PC-3 (cell line): Measurements from ENCODE around the gene CNDP1. TPM values are rescaled to one million over a fixed set of nuclear protein-coding genes. Genes with fewer than 3 reads are reported as not detected.

Experiments
- ATAC-seq: fragments of 200-7000 bp; cut with Tn5 transposase; 2 replicates; pipeline ENCODE4 v1.9.1; 2020; ENCODE audit warnings: mild to moderate bottlenecking, moderate library complexity
- BruUV-seq: library from RNA; stranded (reverse); fragments of 400-500 nt; replicated peaks from 2 replicates; lab custom pipeline; 2021; lab: Mats Ljungman, UMichigan
- CTCF ChIA-PET: fragments of 300-600 bp; sonication (Branson Sonifier 250); formaldehyde crosslinking; loops from one replicate; lab custom pipeline; 2022; ENCODE audit warnings: antibody characterized with exemption; lab: Charles Lee
- POLR2A ChIA-PET: fragments of 300-600 bp; sonication (Branson Sonifier 250); formaldehyde crosslinking; loops from one replicate; lab custom pipeline; 2022; ENCODE audit warnings: antibody characterized with exemption; ENCODE audit not compliant: unreplicated experiment; lab: Charles Lee
- DNase-seq: peaks from one replicate; pipeline ENCODE4 v3.0.0-alpha.2; 2015
- H2AFZ ChIP-seq: fragments of 300-600 bp; sonication (generic); 2 replicates; pipeline ENCODE4 v1.6.0; 2016; ENCODE audit warnings: antibody characterized with exemption, low read length
- H3F3A ChIP-seq: fragments of 300-600 bp; sonication (generic); one replicate; pipeline ENCODE4 v1.6.0; 2017; ENCODE audit warnings: antibody characterized with exemption, low read length, control low read depth, mild to moderate bottlenecking; ENCODE audit not compliant: unreplicated experiment
- H3K27ac ChIP-seq: fragments of 300-600 bp; sonication (generic); 2 replicates; pipeline ENCODE4 v1.5.1; 2016; ENCODE audit warnings: mild to moderate bottlenecking, low read length
- H3K27me3 ChIP-seq: fragments of 300-600 bp; sonication (generic); 2 replicates; pipeline ENCODE4 v1.6.1; 2016; ENCODE audit warnings: low read length, mixed read lengths
- H3K36me3 ChIP-seq: fragments of 300-600 bp; sonication (generic); 2 replicates; pipeline ENCODE4 v1.6.1; 2016; ENCODE audit warnings: low read depth, mixed run types, low read length, mixed read lengths
- H3K4me1 ChIP-seq: fragments of 300-600 bp; sonication (generic); 2 replicates; pipeline ENCODE4 v1.5.1; 2016; ENCODE audit warnings: low read length; ENCODE audit not compliant: insufficient read depth
- H3K4me2 ChIP-seq: fragments of 300-600 bp; sonication (generic); 2 replicates; pipeline ENCODE4 v1.6.0; 2016; ENCODE audit warnings: low read length
- H3K4me3 ChIP-seq: fragments of 300-600 bp; sonication (generic); 2 replicates; pipeline ENCODE4 v1.5.1; 2016; ENCODE audit warnings: mild to moderate bottlenecking, low read length, mixed read lengths
- H3K79me2 ChIP-seq: fragments of 300-600 bp; sonication (generic); 2 replicates; pipeline ENCODE4 v1.6.1; 2017; ENCODE audit warnings: low read length, mixed read lengths
- H3K9ac ChIP-seq: fragments of 300-600 bp; sonication (generic); 2 replicates; pipeline ENCODE4 v1.6.0; 2016; ENCODE audit warnings: mild to moderate bottlenecking, low read length
- H3K9me2 ChIP-seq: fragments of 300-600 bp; sonication (generic); replicated peaks from 2 replicates; pipeline ENCODE4 v1.6.1; 2016; ENCODE audit warnings: mixed run types, low read length, mixed read lengths
- H3K9me3 ChIP-seq: fragments of 300-600 bp; sonication (generic); 2 replicates; pipeline ENCODE4 v1.6.1; 2016; ENCODE audit warnings: low read length, mixed read lengths
- H4K20me1 ChIP-seq: fragments of 300-600 bp; sonication (generic); 2 replicates; pipeline ENCODE4 v1.6.1; 2016; ENCODE audit warnings: low read length, mixed read lengths
- EZH2 ChIP-seq: fragments of 300-600 bp; sonication (generic); IDR thresholded peaks from one replicate; pipeline ENCODE4 v1.6.1; 2017; ENCODE audit warnings: antibody characterized with exemption, mild to moderate bottlenecking, low read length; ENCODE audit not compliant: unreplicated experiment
- EZH2phosphoT487 ChIP-seq: fragments of 300-600 bp; sonication (generic); IDR thresholded peaks from 2 replicates; pipeline ENCODE4 v1.6.1; 2018; ENCODE audit warnings: mild to moderate bottlenecking, antibody characterized with exemption, low read length, borderline replicate concordance
- intact Hi-C: fragments of 100-400 bp; cut with micrococcal nuclease; formaldehyde crosslinking; loops from 2 replicates; pipeline ENCODE4 v1.9.0; 2023
- total RNA-seq: library from RNA; depleted of rRNA; stranded (reverse); fragments of >200 nt; gene quantifications from 2 replicates; pipeline ENCODE4 v1.2.3, GENCODE V29; 2014
- TF ChIP-seq, protein P1 (sequence below): fragments of 300-600 bp; sonication (generic); conservative IDR thresholded peaks from 2 replicates; pipeline ENCODE4 v1.5.1; 2017; ENCODE audit warnings: antibody characterized with exemption, low read depth, mild to moderate bottlenecking, low read length

The CNDP1 gene
- total RNA-seq, 1 experiment from 2014 or later: not detected

- ChIA-PET CTCF (no interaction called here), POLR2A (no interaction called here)
- Histone ChIP-seq H3K27ac (no peak overlapping the region), H3K4me3 (no peak overlapping the region), H4K20me1 (no peaks in the 10 kb centered on the region), H3K4me1 (no peaks in the 10 kb centered on the region), H3K4me2 (no peak overlapping the region), H3K27me3 (peaks cover 15% of the 10 kb centered on the region), H3F3A (no peaks in the 10 kb centered on the region), H3K79me2 (no peaks in the 10 kb centered on the region), H3K36me3 (no peaks in the 10 kb centered on the region), H2AFZ (no peak overlapping the region), H3K9ac (no peak overlapping the region), H3K9me3 (no peaks in the 10 kb centered on the region), H3K9me2 (no peaks in the 10 kb centered on the region)
- ATAC-seq (no peak), DNase-seq (no peak)
- intact Hi-C loops: no loop called here
- TF ChIP-seq EZH2 (no peak), EZH2phosphoT487 (no peak)
- TF ChIP-seq, protein P1, sequence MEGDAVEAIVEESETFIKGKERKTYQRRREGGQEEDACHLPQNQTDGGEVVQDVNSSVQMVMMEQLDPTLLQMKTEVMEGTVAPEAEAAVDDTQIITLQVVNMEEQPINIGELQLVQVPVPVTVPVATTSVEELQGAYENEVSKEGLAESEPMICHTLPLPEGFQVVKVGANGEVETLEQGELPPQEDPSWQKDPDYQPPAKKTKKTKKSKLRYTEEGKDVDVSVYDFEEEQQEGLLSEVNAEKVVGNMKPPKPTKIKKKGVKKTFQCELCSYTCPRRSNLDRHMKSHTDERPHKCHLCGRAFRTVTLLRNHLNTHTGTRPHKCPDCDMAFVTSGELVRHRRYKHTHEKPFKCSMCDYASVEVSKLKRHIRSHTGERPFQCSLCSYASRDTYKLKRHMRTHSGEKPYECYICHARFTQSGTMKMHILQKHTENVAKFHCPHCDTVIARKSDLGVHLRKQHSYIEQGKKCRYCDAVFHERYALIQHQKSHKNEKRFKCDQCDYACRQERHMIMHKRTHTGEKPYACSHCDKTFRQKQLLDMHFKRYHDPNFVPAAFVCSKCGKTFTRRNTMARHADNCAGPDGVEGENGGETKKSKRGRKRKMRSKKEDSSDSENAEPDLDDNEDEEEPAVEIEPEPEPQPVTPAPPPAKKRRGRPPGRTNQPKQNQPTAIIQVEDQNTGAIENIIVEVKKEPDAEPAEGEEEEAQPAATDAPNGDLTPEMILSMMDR: no peak
- no TSS peak for BruUV-seq
Observed at GRCh38 chr18:74488354-74488753, 45.9 kb upstream of the CNDP1 start.

DNA sequence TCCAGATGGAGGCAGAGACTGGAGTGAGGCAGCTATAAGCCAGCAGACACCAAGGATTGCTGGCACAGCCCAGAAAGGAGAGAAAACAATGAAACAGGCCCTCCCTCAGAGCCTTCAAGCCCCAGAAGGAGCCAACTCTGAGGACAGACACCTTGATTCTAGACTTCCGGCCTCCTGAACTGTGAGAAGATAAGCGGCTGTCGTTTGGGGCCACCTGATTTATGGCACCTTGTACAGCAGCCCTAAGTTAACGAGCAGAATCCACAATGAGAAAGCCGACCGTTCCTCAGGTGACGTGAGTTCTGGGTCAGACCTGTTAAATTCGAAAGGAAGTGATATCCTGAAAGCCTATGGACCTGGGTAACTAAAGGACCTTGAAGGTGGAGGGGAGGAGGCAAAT, 45.4 kb upstream of the CNDP1 start:
- no peaks in the 10 kb centered on the region for H4K20me1 ChIP-seq
- H3K27ac ChIP-seq: no peak overlapping the region
- ATAC-seq: no peak
- DNase-seq: no peak
- intact Hi-C loops: no loop called here
- no peak for TF ChIP-seq EZH2
- no peak for TF ChIP-seq EZH2phosphoT487
- TF ChIP-seq, protein P1: no peak
- H3F3A ChIP-seq: no peaks in the 10 kb centered on the region
- peaks cover 15% of the 10 kb centered on the region for H3K27me3 ChIP-seq
- H3K4me1 ChIP-seq: no peaks in the 10 kb centered on the region
- no peak overlapping the region for H2AFZ ChIP-seq
- BruUV-seq: no TSS peak
- no peak overlapping the region for H3K9ac ChIP-seq
- ChIA-PET CTCF (no interaction called here), POLR2A (no interaction called here)
- H3K4me3 ChIP-seq: no peak overlapping the region
- H3K9me3 ChIP-seq: no peaks in the 10 kb centered on the region
- H3K79me2 ChIP-seq: no peaks in the 10 kb centered on the region
- no peak overlapping the region for H3K4me2 ChIP-seq
- H3K9me2 ChIP-seq: no peaks in the 10 kb centered on the region
- H3K36me3 ChIP-seq: no peaks in the 10 kb centered on the region

GRCh38 chr18:74489676-74490075, 44.6 kb upstream of the CNDP1 start:
- H3K4me1 ChIP-seq: no peaks in the 10 kb centered on the region
- no peaks in the 10 kb centered on the region for H3K36me3 ChIP-seq
- intact Hi-C loops: loop anchor here (10.0 kb wide), 1 partner anchor 55 kb away; no protein-coding TSS in a partner anchor
- no peak overlapping the region for H2AFZ ChIP-seq
- no peaks in the 10 kb centered on the region for H4K20me1 ChIP-seq
- H3K9me3 ChIP-seq: no peaks in the 10 kb centered on the region
- POLR2A ChIA-PET: interaction anchor here (0.7 kb wide), 1 partner anchor 33 kb away, joined by 4 read pairs; no protein-coding TSS in a partner anchor
- no peaks in the 10 kb centered on the region for H3F3A ChIP-seq
- no peak overlapping the region for H3K4me3 ChIP-seq
- no peaks in the 10 kb centered on the region for H3K79me2 ChIP-seq
- no peak overlapping the region for H3K27ac ChIP-seq
- no peaks in the 10 kb centered on the region for H3K9me2 ChIP-seq
- H3K27me3 ChIP-seq: peaks cover 13% of the 10 kb centered on the region
- no TSS peak for BruUV-seq
- H3K4me2 ChIP-seq: no peak overlapping the region
- DNase-seq (no peak), ATAC-seq (no peak)
- H3K9ac ChIP-seq: no peak overlapping the region
- CTCF ChIA-PET: interaction anchor here (0.6 kb wide), 1 partner anchor 125 kb away, joined by 3 read pairs; no protein-coding TSS in a partner anchor
- TF ChIP-seq, protein P1: no peak
- TF ChIP-seq EZH2: no peak
- TF ChIP-seq EZH2phosphoT487: no peak
